Glutamatergic neuron (in vitro differentiated cells): ENCODE results near the gene SPATA3. TPM values are rescaled to one million over a fixed set of nuclear protein-coding genes. Genes with fewer than 3 reads are reported as not detected.

Experiments used
- DNase-seq: peaks from one replicate; pipeline ENCODE4 v3.0.0; 2022
- H3K27ac Mint-ChIP-seq: one replicate; pipeline ENCODE4 v1.8.0; 2020; ENCODE audit warnings: mild to moderate bottlenecking, mixed read lengths, inconsistent platforms; ENCODE audit not compliant: unreplicated experiment
- H3K27me3 Mint-ChIP-seq: one replicate; pipeline ENCODE4 v1.8.0; 2020; ENCODE audit warnings: mild to moderate bottlenecking, moderate library complexity, mixed read lengths, inconsistent platforms; ENCODE audit not compliant: unreplicated experiment
- H3K36me3 Mint-ChIP-seq: one replicate; pipeline ENCODE4 v1.8.0; 2020; ENCODE audit warnings: mild to moderate bottlenecking, mixed read lengths, inconsistent platforms; ENCODE audit not compliant: unreplicated experiment
- H3K4me1 Mint-ChIP-seq: one replicate; pipeline ENCODE4 v1.8.0; 2020; ENCODE audit warnings: mild to moderate bottlenecking, low read depth, mixed read lengths, inconsistent platforms; ENCODE audit not compliant: unreplicated experiment
- H3K4me3 Mint-ChIP-seq: one replicate; pipeline ENCODE4 v1.8.0; 2020; ENCODE audit warnings: mild to moderate bottlenecking, mixed read lengths, inconsistent platforms; ENCODE audit not compliant: unreplicated experiment
- H3K9me3 Mint-ChIP-seq: one replicate; pipeline ENCODE4 v1.8.0; 2020; ENCODE audit warnings: mild to moderate bottlenecking, moderate library complexity, mixed read lengths, inconsistent platforms; ENCODE audit not compliant: unreplicated experiment
- total RNA-seq: library from RNA; stranded (reverse); fragmentation: NEBNext Ultra II Directional; extraction: Animal tissue kit (Norgen Biotek cat#: 25700); gene quantifications from one replicate; pipeline ENCODE4 v1.2.1, GENCODE V29; 2021; ENCODE audit not compliant: unreplicated experiment
- TF ChIP-seq, protein P1 (sequence below): fragments of 200-600 bp; sonication (generic); IDR thresholded peaks from one replicate; pipeline ENCODE4 v1.5.0; 2021; ENCODE audit not compliant: partially characterized antibody, unreplicated experiment

SPATA3 gene
- total RNA-seq, 1 donor from 2014 or later = not detected

GRCh38 chr2:230985519-230986231, 10.2 kb upstream of the SPATA3 start:
- Mint-ChIP-seq H3K9me3 (no peaks in the 10 kb centered on the region), H3K4me3 (no peak overlapping the region), H3K36me3 (no peaks in the 10 kb centered on the region), H3K4me1 (peaks cover 4% of the 10 kb centered on the region), H3K27ac (no peak overlapping the region), H3K27me3 (no peaks in the 10 kb centered on the region)
- TF ChIP-seq, protein P1, sequence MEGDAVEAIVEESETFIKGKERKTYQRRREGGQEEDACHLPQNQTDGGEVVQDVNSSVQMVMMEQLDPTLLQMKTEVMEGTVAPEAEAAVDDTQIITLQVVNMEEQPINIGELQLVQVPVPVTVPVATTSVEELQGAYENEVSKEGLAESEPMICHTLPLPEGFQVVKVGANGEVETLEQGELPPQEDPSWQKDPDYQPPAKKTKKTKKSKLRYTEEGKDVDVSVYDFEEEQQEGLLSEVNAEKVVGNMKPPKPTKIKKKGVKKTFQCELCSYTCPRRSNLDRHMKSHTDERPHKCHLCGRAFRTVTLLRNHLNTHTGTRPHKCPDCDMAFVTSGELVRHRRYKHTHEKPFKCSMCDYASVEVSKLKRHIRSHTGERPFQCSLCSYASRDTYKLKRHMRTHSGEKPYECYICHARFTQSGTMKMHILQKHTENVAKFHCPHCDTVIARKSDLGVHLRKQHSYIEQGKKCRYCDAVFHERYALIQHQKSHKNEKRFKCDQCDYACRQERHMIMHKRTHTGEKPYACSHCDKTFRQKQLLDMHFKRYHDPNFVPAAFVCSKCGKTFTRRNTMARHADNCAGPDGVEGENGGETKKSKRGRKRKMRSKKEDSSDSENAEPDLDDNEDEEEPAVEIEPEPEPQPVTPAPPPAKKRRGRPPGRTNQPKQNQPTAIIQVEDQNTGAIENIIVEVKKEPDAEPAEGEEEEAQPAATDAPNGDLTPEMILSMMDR = no peak
- DNase-seq = no peak

DNA sequence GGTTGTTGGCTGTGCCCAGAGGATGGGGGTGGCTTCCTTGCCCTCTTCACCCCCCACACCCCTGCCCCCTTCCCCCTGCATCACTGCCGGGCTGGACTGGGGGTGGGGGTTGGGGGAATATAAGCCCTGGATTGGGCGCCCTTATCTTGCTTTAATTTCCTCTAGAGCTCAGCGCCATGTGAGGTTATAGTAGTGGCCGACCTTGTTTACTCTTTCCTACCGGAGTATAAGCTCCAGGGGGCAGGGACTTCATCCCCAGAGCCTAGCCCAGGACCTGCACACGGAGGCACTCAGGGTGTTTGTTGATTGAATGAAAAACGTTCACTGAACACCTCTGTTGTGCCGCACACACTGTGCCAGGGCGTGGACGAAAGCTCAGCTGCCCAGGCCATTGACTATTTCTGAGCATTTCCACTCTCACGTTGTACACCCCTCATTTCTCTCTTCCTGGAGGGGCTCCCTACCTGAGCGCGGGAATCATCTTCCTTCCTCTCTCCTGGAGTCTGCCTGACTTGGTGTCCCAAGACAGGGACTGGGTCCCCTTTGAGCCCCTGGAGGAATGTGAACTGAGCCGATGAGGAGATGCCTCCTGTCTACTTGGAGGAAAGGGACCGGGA, 9.3 kb upstream of the SPATA3 start:
- DNase-seq = no peak
- Mint-ChIP-seq H3K4me3 (peak overlapping the region; percentile 57), H3K27me3 (no peaks in the 10 kb centered on the region), H3K27ac (no peak overlapping the region), H3K4me1 (peaks cover 3% of the 10 kb centered on the region), H3K9me3 (no peaks in the 10 kb centered on the region), H3K36me3 (no peaks in the 10 kb centered on the region)
- TF ChIP-seq, protein P1 = no peak

- peak; percentile 91 for DNase-seq
- no peaks in the 10 kb centered on the region for H3K4me1 Mint-ChIP-seq
- TF ChIP-seq, protein P1 = peak; percentile 98
- H3K27ac Mint-ChIP-seq = no peak overlapping the region
- H3K4me3 Mint-ChIP-seq = peak overlapping the region; percentile 57
- H3K36me3 Mint-ChIP-seq = no peaks in the 10 kb centered on the region
- H3K9me3 Mint-ChIP-seq = no peaks in the 10 kb centered on the region
- H3K27me3 Mint-ChIP-seq = no peaks in the 10 kb centered on the region
Observed at GRCh38 chr2:230987137-230988020, 8.5 kb upstream of the SPATA3 start.

DNA sequence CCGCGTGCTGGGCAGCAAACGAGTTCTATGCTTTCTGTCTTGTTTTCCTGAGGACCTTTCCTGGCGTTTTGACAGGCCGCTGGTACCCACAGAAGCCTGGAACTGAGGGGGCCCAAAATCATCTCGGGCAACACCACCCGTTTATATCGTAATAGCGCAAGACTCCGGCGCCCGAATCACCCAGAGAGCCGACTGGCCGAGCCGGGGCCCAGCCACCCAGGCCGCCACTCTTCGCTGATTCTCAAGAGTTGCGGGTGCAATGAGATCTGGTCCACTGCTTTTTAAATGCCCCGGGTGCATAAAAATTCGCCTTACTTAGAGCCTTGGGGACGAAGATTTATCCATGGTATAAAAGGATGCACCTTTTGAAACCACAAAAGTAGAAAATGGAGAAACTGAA, 6.2 kb upstream of the SPATA3 start:
- DNase-seq = no peak
- no peak overlapping the region for H3K4me3 Mint-ChIP-seq
- H3K36me3 Mint-ChIP-seq = no peaks in the 10 kb centered on the region
- peaks cover 4% of the 10 kb centered on the region for H3K9me3 Mint-ChIP-seq
- no peaks in the 10 kb centered on the region for H3K4me1 Mint-ChIP-seq
- TF ChIP-seq, protein P1 = no peak
- H3K27ac Mint-ChIP-seq = no peak overlapping the region
- peaks cover 2% of the 10 kb centered on the region for H3K27me3 Mint-ChIP-seq
